ENCODE data around the gene ASB13. TPM values are rescaled to one million over a fixed set of nuclear protein-coding genes. Genes with fewer than 3 reads are reported as not detected.

ASB13 gene
- total RNA-seq, 4 donors from 2014 or later: 9.9 to 27.7 (median 14.2) TPM

DNA sequence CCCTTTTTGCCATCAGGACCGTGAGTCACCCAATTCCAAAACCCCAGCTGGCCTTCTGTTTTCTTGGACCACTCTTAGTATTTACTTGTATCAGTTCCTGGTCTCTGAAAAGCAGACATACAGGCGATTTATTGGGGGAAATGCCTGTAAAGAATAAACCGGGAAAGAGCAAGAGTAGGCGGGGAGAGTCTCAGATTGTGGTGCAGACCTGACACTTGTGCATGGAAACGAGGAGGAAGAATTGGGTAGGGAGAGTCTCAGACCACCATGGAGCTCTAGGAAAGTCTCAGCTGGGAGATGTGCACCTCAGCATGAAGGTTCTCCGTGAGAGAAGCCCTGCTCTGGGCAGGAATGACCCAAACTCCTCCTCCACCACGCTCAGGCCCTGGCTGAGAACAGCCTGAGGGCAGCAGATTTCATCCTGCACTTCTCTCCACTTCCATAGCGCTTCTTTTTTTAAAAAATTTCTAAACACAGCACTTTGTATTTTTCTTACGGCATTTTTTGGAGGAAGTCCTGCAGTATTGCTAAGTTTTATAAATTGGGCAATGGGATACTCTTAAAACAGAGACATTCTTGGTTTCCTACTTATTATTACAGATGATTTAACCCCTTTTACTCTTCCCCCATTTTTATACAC, 12.1 kb upstream of the ASB13 start:
- Histone ChIP-seq H3K4me3 (replicated peaks in 1 of 3) (no peak overlapping the region), H3K27ac (no peak overlapping the region), H3K27me3 (no peaks in the 10 kb centered on the region), H3K36me3 (no peaks in the 10 kb centered on the region), H3K4me1 (no peaks in the 10 kb centered on the region), H3K9me3 (no peaks in the 10 kb centered on the region)
- intact Hi-C loops (cut with DNase I): no loop called here
- no peak for DNase-seq
- TF ChIP-seq POLR2A (IDR thresholded peaks at IDR 0.05): no peak
- TF ChIP-seq, protein P1, sequence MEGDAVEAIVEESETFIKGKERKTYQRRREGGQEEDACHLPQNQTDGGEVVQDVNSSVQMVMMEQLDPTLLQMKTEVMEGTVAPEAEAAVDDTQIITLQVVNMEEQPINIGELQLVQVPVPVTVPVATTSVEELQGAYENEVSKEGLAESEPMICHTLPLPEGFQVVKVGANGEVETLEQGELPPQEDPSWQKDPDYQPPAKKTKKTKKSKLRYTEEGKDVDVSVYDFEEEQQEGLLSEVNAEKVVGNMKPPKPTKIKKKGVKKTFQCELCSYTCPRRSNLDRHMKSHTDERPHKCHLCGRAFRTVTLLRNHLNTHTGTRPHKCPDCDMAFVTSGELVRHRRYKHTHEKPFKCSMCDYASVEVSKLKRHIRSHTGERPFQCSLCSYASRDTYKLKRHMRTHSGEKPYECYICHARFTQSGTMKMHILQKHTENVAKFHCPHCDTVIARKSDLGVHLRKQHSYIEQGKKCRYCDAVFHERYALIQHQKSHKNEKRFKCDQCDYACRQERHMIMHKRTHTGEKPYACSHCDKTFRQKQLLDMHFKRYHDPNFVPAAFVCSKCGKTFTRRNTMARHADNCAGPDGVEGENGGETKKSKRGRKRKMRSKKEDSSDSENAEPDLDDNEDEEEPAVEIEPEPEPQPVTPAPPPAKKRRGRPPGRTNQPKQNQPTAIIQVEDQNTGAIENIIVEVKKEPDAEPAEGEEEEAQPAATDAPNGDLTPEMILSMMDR (IDR thresholded peaks at IDR 0.05): no peak
- 76 to 77% methylated on average over 9 of the region's 9 CpGs for WGBS, 2 donors

DNA sequence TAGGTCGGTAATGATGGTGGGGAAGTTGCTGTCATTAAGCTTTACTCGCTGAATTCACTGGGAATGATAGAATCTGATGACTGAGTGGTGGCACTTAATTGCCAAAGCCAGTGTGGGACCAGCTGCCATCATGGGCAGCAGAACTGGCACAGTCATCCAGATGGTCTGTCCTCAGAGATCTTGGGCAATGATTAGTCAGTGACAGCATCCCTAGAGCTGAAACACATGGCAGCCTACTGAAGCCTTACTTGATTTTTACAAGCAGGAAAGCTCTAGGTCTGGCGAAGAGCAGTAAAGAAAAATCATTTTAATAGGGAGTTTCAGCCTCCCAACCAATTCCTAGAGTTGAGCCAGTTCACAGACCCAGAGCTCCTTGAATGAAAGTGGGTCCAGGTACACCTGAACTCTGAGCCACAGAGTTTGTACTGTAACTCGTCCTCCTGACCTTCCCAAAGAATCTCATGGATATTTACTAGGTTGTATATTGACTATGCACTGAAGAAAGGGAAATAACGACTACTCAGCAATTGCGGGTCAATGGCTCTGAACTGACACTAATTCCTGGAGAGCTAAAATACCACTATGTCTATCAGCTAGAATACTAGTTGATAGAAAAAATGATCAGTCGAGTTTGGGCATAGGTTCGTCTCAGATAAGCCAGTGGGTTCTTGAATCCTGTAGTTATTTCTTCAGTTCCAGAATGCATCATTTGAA, 4.4 kb upstream of the ASB13 start:
- 74 to 82% methylated on average over 8 of the region's 8 CpGs for WGBS, 2 donors
- Histone ChIP-seq H3K36me3 (no peaks in the 10 kb centered on the region), H3K4me1 (peaks cover 4% of the 10 kb centered on the region in 2 donors), H3K27me3 (no peaks in the 10 kb centered on the region), H3K27ac (no peak overlapping the region), H3K9me3 (no peaks in the 10 kb centered on the region), H3K4me3 (replicated peaks in 1 of 3) (no peak overlapping the region)
- no peak for DNase-seq
- intact Hi-C loops (cut with DNase I): no loop called here
- TF ChIP-seq, protein P1 (IDR thresholded peaks at IDR 0.05): no peak
- TF ChIP-seq POLR2A (IDR thresholded peaks at IDR 0.05): no peak

DNA sequence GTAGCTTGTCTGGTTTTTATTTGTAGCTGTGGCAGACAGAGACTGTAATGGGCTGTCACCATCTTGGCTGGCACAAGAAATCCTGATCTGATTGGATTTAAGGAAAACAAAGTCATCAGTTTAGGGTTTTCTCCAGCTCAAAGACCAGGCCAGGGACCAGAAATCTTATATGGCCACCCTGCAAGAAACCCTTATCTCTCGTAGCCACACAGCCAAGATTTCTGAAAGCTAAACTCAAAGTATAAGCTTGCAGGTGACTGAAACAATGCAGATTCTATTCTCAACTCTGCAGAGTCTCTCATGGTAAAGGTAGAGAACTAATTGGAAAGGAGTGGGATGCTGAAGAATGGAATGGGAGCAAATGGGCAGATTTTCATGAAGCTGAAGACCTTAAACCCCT, 3.2 kb upstream of the ASB13 start:
- no peak for DNase-seq
- intact Hi-C loops (cut with DNase I): loop anchor here (5.0 kb wide), 1 partner anchor 203 kb away; no protein-coding TSS in a partner anchor
- H3K27me3 ChIP-seq: no peaks in the 10 kb centered on the region
- WGBS, 2 donors: 89 to 96% methylated on average over 1 of the region's 1 CpG
- H3K4me1 ChIP-seq: peaks cover 7 to 9% of the 10 kb centered on the region in 2 donors
- H3K27ac ChIP-seq: no peak overlapping the region
- H3K9me3 ChIP-seq: no peaks in the 10 kb centered on the region
- TF ChIP-seq POLR2A (IDR thresholded peaks at IDR 0.05): no peak
- TF ChIP-seq, protein P1 (IDR thresholded peaks at IDR 0.05): no peak
- H3K4me3 ChIP-seq (replicated peaks in 1 of 3): no peak overlapping the region
- H3K36me3 ChIP-seq: no peaks in the 10 kb centered on the region

DNA sequence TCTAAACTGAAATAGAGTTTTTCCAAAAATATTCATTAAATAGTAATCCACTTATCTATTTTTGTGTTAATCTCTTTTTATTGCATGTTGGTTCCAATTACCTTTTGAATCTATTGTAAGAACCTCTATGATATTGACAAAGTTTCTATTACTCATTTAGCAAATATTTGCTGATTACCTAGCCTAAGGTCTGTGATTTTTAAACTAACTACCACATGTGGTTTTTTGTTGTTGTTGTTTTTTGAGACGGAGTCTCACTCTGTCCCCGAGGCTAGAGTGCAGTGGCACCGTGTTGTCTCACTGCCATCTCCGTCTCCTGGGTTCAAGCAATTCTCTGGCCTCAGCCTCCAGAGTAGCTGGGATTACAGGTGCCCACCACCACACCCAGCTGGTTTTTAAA, 2.0 kb upstream of the ASB13 start:
- DNase-seq: no peak
- WGBS, 2 donors: 80 to 86% methylated on average over 4 of the region's 4 CpGs
- H3K9me3 ChIP-seq: no peaks in the 10 kb centered on the region
- H3K27ac ChIP-seq: no peak overlapping the region
- peaks cover 7 to 9% of the 10 kb centered on the region in 2 donors for H3K4me1 ChIP-seq
- intact Hi-C loops (cut with DNase I): loop anchor here (5.0 kb wide), 1 partner anchor 204 kb away; no protein-coding TSS in a partner anchor
- no peak for TF ChIP-seq POLR2A (IDR thresholded peaks at IDR 0.05)
- TF ChIP-seq, protein P1 (IDR thresholded peaks at IDR 0.05): no peak
- no peaks in the 10 kb centered on the region for H3K36me3 ChIP-seq
- H3K4me3 ChIP-seq (replicated peaks in 1 of 3): no peak overlapping the region
- no peaks in the 10 kb centered on the region for H3K27me3 ChIP-seq
